Stimulated activated CD4-positive, alpha-beta T cell treated with anti-CD3 and anti-CD28 coated beads, Interleukin-12 subunit alpha, Interleukin-12 subunit beta, amount 100 ng/mL, for 48 hours (primary cell): ENCODE results near the gene SPEG.
"Not testable (repeated sequence)": the region's sequence is repeated elsewhere in the genome, so short reads cannot be mapped to it uniquely, and the experiment has no call there.

Experiments
- DNase-seq, 3 donors: peaks; one replicate each; pipeline ENCODE4 v3.0.0-alpha.2; 2020; ENCODE audit warnings: low read depth in 2 of 3, low spot score in 1 of 3

SPEG gene

GRCh38 chr2:219434718-219435525 lies at the start of gene SPEG:
Gene SPEG, plus strand, starts transcription at chr2:219434843. Its CDS starts 135 bp downstream, at chr2:219434978.
- no peak for DNase-seq

DNA sequence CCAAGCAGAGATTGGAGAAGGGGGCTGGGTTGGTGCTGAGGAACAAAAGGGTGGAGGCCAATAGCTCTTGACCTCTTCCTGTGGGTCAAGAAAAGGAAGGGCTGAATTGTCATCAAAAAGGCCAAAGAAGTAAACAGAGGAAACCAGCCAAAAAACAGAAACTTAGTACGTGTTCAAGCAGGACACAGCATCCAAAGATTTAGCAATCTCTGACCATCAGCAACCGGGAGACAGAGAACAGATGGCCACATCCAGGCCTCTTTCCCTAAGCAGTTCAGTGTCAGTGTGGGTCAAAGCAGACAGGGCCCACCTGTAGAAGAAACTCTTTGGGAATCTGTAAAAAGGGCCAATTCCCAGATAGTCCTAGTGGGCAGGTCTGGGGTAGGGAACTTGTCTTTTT lies 49.8 kb upstream of the SPEG start:
- DNase-seq = no peak

- DNase-seq = no peak
Measured at GRCh38 chr2:219385958-219386520, 48.6 kb upstream of the SPEG start.

DNA sequence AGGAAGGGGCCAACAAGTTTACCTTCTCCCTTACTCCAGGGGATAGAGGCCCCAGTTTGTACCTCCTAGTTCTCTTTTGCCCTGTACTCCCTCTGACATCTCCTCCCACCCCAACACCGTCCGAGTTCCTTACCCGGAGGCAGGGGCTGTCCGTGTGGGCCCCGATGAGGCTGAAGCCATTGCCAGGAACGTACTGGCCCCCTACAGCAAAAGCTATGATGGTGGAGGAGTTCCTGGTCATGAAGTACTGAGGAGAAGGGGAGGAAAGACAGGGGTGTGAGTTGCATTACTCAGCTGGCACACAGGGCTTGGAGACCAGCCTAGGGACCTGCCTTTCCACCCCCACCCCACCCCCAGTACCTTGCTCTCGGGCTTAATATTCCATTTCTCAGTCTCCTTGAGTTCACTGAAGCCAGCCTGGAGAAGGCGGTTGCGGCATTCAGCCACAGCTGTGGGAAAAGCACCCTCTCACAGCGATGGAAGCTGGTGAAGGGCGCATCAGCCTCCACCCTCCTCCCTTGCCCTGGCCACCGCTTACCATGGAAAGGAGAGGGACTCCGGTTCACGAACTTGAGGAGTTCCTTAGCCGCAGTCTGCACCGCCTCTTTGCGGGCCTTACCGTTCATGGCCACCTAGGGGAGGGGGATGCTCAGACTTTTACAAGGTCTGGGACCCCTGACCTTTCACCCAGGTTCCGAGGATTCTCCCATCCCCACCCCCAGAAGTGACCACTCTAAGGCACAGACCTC lies 47.9 kb upstream of the SPEG start:
- DNase-seq = no peak

DNA sequence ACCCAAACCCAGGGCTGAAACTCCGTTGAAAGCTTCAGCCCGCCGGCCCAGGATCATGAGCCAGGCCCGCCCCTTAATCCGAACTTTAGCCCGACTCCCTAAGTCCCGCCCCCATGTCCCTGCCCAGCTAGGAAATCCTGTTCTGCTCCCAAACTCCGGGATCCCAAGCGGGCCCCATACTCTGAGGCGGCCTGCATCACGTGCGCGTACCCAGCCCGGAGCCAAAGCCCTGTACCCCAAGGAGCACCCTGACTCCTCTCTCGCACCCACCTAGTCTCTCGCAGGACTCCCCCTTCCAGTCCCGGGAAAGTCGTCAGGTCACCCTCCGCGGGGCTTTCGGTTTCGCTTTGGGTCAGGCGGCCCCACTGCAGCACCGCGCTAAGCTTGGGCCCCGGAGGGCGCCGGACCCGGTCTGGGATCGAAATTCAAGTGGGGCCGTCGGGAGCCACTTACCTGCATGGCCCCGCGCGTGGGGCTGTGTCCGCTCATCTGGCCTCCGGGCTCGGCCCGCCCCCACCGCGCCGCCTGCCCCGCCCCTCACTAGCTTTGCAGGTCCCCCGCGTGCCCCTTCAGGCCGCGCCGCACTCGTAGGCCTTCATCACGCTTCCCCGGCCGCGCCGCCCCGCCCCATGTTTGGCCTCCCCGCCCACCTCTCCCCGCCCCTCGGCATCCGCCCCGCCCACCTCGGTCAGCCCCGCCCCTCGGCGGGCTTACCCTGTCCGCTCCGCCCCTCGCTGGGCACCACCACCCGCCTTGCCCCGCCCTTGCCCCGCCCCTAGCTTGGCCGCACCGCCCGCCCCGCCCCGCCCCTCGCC lies 47.1 kb upstream of the SPEG start, which contains the start of gene DNPEP:
Gene DNPEP, minus strand, starts transcription at position 607 of the 815 bp plus-strand sequence. Its CDS starts 118 bp downstream, at position 489.
- DNase-seq = peak; percentile 92 to 97 (median 92)

- DNase-seq = peak; percentile 97 to 99 (median 98)
Measured at GRCh38 chr2:219388121-219388906, 46.3 kb upstream of the SPEG start.

DNA sequence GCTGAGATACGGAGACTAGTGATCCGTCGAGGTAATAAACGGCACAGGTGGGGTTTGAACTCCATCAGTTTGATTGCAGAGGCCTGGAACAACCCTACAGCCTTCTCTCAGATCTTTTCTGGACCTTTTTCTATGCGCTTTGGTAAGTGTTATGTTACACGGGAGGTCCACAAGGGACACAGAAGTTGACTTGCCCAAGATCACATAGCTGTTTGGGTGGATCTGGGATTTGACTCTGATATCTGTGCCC lies 45.8 kb upstream of the SPEG start:
- no peak for DNase-seq

DNA sequence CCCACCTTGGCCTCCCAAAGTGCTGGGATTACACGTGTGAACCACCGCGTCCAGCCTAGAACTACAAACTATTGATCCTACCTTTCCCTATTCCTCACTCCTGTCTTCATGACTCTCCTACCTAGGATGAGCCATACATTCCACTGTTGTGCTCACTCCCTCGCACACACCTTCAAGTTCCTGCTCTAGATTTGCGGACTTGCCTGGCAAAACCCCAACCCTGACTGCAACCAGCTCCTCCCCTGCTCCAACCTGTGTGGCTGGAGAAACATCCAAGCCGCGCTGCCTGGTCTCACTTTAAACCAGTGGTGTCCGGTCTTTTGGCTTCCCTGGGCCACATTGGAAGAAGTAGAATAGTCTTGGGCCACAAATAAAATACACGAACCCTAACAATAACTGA lies 41.9 kb upstream of the SPEG start:
- no peak for DNase-seq

- DNase-seq = not testable (repeated sequence)
Measured at GRCh38 chr2:219395056-219395455, 39.6 kb upstream of the SPEG start.

GRCh38 chr2:219395609-219396008 lies 39.0 kb upstream of the SPEG start:
- DNase-seq = no peak

DNA sequence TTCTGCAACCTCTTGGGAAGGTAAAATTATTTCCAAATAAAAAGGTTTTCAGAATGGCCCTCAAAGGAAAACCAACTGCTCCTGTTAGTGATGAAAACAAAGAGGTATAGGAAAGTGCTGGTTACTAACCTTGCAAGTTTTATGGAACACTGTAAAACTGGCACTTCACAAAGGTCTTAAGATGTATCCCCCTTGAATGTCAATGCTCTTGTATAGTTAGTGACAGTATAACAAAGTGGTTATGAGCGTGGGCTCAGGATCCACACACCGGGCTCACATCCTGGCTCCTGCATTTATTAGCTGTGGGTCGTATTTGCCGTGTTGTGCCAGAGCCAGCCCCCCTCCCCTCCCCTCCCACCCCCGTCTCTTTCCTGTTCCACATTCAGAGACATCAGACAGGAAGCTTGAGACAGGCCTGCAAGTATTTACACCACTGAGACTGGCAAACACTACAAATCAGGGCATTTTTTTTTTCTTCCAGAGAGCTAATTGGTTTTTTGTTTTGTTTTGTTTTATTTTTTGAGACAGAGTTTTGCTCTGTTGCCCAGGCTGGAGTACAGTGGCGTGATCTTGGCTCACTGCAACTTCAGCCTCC lies 37.7 kb upstream of the SPEG start:
- DNase-seq = no peak

GRCh38 chr2:219398721-219399363 lies 35.8 kb upstream of the SPEG start:
- no peak for DNase-seq

DNA sequence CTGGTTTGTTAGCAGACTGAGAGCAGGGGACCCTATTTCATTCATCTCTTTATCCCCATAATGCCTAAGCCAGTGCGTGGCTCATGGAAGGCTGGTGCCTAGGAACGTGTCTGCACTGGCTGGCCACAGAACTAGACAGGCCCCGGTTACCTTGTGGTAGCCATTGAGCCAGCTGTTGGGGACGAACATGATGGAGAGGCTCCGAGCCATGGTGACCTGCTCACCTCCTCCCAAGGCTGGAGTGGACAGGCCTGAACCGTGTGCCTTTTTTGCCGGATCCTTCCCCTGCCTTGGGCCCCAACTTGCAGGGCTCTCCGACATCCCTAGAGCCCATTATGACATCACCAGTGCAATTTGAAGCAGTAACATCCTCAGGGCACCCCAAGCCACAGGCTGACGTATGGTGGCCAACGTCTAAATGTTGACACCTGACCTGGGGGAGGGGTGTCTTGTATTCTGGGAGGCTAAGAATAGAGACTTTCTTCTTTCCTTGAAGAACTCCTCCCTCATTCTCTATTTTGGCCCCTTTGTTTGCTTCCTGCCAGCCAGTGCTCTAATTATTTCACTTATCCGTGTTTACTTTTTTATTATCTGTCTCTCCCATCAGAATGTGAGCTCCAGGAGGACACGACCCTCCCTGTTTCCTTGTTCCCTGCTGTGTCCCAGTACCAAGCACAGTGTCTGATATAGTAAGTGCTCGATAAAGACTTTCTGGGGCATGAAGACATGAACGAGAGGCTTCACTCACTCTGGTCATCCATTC lies 34.7 kb upstream of the SPEG start:
- no peak for DNase-seq

DNA sequence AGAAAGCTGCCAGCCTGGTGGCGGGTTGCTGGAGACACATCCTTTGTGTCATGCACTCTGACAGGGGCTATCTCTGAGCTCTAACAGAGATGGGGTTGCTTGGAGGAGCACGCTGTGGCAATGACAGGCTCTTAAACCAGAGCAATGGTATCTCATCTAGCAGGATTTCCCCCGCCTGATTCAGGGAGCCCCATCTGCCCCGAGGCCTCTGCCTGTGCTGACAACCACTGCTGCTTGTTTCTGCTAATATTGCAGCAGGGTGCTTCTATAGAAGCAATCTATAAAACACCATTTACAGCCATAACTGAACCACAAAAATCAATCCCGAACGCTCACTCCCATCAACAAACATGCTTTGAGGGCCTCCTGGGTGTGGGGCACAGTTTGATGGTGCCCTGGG lies 34.1 kb upstream of the SPEG start:
- DNase-seq = no peak

DNA sequence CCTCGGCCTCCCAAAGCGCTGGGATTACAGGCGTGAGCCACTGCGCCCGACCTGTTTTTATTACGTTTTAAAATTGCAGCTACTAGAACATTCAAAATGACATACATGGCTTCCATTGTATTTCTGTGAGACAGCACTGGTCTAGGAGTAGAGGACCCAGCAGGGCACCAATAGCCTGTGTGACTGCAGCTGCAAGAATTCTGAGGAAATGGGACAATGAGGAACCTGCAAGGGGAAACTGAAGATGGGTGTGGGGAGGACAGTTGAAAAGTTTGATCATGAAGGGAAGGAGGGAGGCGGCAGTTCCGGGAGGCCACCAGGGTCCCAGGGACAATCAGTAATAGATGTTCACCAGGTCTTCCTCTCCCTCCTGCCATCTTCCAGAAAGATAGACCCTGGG lies 33.0 kb upstream of the SPEG start:
- DNase-seq = no peak

GRCh38 chr2:219402665-219403515 lies 31.8 kb upstream of the SPEG start:
- peak; percentile 28 to 60 (median 42) for DNase-seq

GRCh38 chr2:219403861-219404260 lies 30.8 kb upstream of the SPEG start:
- no peak for DNase-seq

DNA sequence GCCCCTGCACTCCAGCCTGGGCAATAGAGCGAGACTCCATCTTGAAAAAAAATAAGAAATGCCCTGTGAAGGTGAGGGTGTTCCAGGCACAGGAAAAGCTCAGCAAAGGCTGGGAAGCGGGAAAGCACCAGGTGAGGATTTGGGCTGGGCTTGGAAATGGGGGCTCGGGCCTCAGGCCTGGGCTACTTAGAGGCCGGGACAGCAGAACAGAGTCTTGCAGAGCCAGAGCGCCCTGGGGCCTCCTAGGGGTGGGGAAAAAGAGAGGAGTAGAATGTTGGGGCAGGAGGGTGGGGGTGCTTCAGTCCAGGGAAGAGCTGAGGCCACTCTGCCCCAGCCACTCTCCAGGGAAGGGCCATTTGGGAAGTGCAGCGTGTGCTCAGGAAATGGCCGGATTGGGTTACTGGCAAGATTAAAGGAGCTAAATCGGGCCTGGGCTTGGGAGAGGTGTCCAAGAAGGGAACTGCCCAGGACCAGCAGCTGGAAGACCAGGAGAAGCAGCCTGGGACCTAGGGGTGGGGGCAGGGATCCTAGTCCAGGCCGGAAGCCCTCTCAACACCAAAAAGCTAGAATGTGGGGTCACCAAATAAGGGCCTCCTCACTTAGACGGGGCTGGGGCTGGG lies 30.2 kb upstream of the SPEG start:
- DNase-seq = no peak
